ENCODE measurements around the gene PPCDC. TPM values are rescaled to one million over a fixed set of nuclear protein-coding genes. Genes with fewer than 3 reads are reported as not detected.
A peak's percentile ranks its signal among the peaks of the same experiment; 100 is the strongest.

PPCDC gene
- total and polyA plus RNA-seq, 12 donors: 3.6 to 14.6 (median 5.8) TPM

GRCh38 chr15:75045332-75046015 is 22.1 kb downstream of the PPCDC start:
- H3K36me3 ChIP-seq: peaks cover 0 to 15% (median 0%) of the 10 kb centered on the region in 9 donors
- 96% methylated on average over 6 of the region's 6 CpGs for WGBS, 2 donors
- DNase-seq: no peak
- no peak overlapping the region for H3K4me3 ChIP-seq
- no peak for ATAC-seq
- H3K4me1 ChIP-seq: peaks cover 52 to 96% (median 87%) of the 10 kb centered on the region in 9 donors
- no peak for TF ChIP-seq CTCF (IDR thresholded peaks at IDR 0.05)
- peak overlapping the region; percentile 81 to 98 (median 92) for H3K27ac ChIP-seq
- no peaks in the 10 kb centered on the region for H3K27me3 ChIP-seq
- intact Hi-C loops (cut with DNase I): loop anchor here in 1 of 10 donors (2.0 kb wide), 1 partner anchor 45 kb away; no protein-coding TSS in a partner anchor
- no peaks in the 10 kb centered on the region for H3K9me3 ChIP-seq

GRCh38 chr15:75048394-75048793 is 25.0 kb downstream of the PPCDC start:
- WGBS, 2 donors: 98 to 99% methylated on average over 10 of the region's 10 CpGs
- intact Hi-C loops (cut with DNase I): no loop called here
- H3K4me1 ChIP-seq: peaks cover 47 to 98% (median 88%) of the 10 kb centered on the region in 9 donors

GRCh38 chr15:75049392-75049791 is 26.0 kb downstream of the PPCDC start:
- TF ChIP-seq CTCF (IDR thresholded peaks at IDR 0.05): no peak
- H3K27me3 ChIP-seq: no peaks in the 10 kb centered on the region
- H3K27ac ChIP-seq: peak overlapping the region in 9 of 10 donors; percentile 47 to 98 (median 86)
- 25 to 42% methylated on average over 11 of the region's 11 CpGs for WGBS, 2 donors
- H3K4me3 ChIP-seq: no peak overlapping the region
- H3K4me1 ChIP-seq: peaks cover 42 to 98% (median 86%) of the 10 kb centered on the region in 9 donors
- no peaks in the 10 kb centered on the region for H3K9me3 ChIP-seq
- DNase-seq: peak; percentile 80 to 83
- intact Hi-C loops (cut with DNase I): no loop called here
- ATAC-seq: peak in 7 of 8 donors; percentile 16 to 65 (median 44)
- peaks cover 0 to 11% (median 0%) of the 10 kb centered on the region in 9 donors for H3K36me3 ChIP-seq

More at GRCh38 chr15:75048394-75048793, 25.0 kb downstream of the PPCDC start:
- ATAC-seq (no peak), DNase-seq (no peak)
- H3K36me3 ChIP-seq: peaks cover 0 to 11% (median 0%) of the 10 kb centered on the region in 9 donors
- no peaks in the 10 kb centered on the region for H3K9me3 ChIP-seq
- H3K27ac ChIP-seq: peak overlapping the region; percentile 81 to 98 (median 92)
- H3K27me3 ChIP-seq: no peaks in the 10 kb centered on the region
- TF ChIP-seq CTCF (IDR thresholded peaks at IDR 0.05): no peak
- H3K4me3 ChIP-seq: no peak overlapping the region

- ATAC-seq: no peak
- 60 to 77% methylated on average over 2 of the region's 2 CpGs for WGBS, 2 donors
- peak overlapping the region in 9 of 10 donors; percentile 27 to 98 (median 86) for H3K27ac ChIP-seq
- TF ChIP-seq CTCF (IDR thresholded peaks at IDR 0.05): no peak
- no peak overlapping the region for H3K4me3 ChIP-seq
- peaks cover 0 to 11% (median 0%) of the 10 kb centered on the region in 9 donors for H3K36me3 ChIP-seq
- no peaks in the 10 kb centered on the region for H3K27me3 ChIP-seq
- intact Hi-C loops (cut with DNase I): no loop called here
- no peaks in the 10 kb centered on the region for H3K9me3 ChIP-seq
- no peak for DNase-seq
- peaks cover 37 to 98% (median 78%) of the 10 kb centered on the region in 9 donors for H3K4me1 ChIP-seq
These were observed 26.9 kb downstream of the PPCDC start for GRCh38 chr15:75050283-75050682.
